GM04504 (cell line): Measurements from ENCODE around the gene PCBP3.
A peak's percentile ranks its signal among the peaks of the same experiment; 100 is the strongest.
"Not testable (repeated sequence)": the region's sequence is repeated elsewhere in the genome, so short reads cannot be mapped to it uniquely, and the experiment has no call there.

ENCODE experiments used
- DNase-seq: peaks from one replicate; pipeline ENCODE4 v3.0.0-alpha.2; 2012; ENCODE audit warnings: low read depth

The PCBP3 gene

DNA sequence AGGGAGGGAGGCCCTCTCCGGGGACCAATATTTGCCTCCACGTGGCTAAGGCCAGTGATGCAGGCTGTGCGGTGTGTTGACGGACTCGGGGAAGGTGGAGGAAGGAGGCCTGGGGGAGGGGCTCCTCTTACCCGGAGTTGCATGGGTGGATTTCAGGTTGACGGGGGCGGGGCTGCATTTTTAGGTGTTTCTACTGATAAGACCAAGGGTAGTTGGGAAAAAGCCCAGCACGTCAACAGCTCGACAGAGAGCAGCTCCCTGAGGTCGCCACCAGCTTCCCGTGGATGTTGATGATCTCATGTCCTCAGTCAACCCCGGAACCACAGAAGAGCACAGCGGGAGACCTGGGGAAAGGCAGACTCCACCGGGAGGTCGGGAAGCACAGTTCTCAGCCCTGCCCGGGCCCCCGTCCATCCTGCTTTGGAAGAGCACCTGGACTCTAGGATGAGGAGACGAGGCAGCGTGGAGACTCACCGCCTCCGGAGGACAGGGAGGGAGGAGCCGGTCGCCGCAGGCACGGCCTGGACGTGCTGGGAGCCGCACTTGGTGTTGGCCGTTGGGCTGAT is 305.1 kb downstream of the PCBP3 start:
- no peak for DNase-seq

GRCh38 chr21:45949928-45950739 is 306.6 kb downstream of the PCBP3 start:
- no peak for DNase-seq

GRCh38 chr21:45950740-45951515 is 307.4 kb downstream of the PCBP3 start:
- DNase-seq, result no peak

DNA sequence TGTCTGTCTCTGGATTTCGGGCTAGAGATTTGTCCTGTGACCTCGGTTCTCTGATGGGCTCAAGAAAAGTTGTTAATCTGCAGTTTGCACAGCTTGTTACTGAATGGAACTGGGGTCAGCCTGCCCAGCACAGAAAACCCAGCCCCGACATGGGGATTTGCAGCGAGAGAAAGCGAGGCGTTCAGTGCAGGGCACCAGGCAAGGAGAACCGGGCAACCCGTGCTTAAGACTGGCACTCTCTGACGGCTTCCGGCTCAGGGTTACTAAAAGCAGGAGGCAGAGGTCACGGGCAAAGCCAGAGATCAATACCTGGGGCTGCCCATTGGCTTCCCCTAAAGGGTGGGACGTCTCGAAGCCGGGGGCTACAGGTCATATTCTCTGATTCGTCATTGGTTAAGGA is 308.2 kb downstream of the PCBP3 start:
- DNase-seq, result no peak

DNA sequence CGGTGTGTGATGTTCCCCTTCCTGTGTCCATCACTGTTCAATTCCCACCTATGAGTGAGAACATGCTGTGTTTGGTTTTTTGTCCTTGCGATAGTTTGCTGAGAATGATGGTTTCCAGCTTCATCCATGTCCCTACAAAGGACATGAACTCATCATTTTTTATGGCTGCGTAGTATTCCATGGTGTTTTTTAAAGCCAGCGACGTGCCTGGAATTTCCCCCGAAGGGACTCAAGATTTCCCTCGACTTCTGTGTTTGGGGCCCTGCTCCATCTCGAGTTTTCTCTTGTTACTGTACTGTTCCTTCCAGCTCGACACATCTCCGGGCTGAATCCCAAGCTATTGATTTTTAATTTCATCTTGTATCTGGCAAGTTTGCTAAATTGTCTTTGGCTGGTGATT is 309.0 kb downstream of the PCBP3 start:
- not testable (repeated sequence) for DNase-seq

DNA sequence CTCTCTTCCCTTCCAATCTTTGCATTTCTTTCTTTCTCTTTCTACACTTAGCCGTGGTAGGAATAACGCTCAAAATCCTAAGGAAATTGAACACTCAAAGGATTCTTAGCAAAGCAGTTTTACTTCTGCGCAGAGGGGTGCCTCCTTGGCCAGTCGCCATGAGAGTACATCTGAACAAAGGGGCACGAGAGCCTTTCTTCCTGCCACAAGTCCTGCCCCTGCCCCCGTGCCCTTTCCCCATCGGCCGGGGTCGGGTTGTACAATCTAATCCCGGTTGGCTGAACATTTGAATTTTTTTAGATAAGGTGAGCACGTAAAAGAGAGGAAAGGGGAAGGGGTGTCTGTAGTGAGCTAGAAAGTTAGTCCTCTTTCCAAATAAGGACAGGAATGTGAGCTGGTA is 309.4 kb downstream of the PCBP3 start:
- no peak for DNase-seq

- peak; percentile 53 for DNase-seq
Observed at GRCh38 chr21:45954261-45954660, 310.7 kb downstream of the PCBP3 start.

GRCh38 chr21:45954921-45955320 is 311.4 kb downstream of the PCBP3 start:
- no peak for DNase-seq

DNA sequence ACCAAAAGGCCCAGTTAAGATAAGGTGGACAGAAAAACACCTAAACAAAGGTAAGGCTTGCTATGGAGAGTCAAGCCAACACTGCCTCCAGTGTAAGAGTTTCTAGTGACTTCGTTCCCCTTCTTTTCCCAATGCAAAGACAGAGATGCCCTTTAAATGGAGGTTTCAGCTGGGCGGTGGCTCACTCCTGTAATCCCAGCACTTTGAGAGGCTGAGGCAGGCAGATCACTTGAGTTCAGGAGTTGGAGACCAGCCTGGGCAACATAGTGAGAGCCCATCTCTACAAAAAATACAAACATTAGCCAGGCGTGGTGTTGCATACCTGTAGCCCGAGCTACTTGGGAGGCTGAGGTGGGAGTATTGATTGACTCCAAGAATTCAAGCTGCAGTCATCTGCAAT is 314.0 kb downstream of the PCBP3 start:
- DNase-seq, result no peak

GRCh38 chr21:45957981-45958600 is 314.6 kb downstream of the PCBP3 start:
- DNase-seq, result peak; percentile 67

GRCh38 chr21:45959182-45959581 is 315.7 kb downstream of the PCBP3 start:
- DNase-seq, result no peak

- no peak for DNase-seq
Observed at GRCh38 chr21:45959779-45960390, 316.4 kb downstream of the PCBP3 start.

DNA sequence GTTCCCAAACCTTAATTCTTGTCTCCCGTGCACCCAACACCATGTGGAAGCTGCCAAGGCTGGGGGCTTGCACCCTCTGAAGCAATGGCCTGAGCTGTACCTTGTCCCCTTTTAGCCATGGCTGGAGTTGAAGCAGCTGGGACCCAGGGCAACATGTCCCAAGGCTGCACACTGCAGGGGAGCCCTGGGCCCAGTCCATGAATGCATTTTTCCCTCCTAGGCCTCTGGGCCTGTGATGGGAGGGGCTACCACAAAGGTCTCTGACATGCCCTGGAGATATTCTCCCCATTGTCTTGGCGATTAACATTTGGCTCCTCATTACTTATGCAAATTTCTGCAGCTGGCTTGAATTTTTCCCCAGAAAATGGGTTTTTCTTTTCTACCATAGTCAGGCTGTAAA is 317.9 kb downstream of the PCBP3 start:
- DNase-seq, result not testable (repeated sequence)

- no peak for DNase-seq
Observed at GRCh38 chr21:45962531-45963231, 319.2 kb downstream of the PCBP3 start.

- no peak for DNase-seq
Observed at GRCh38 chr21:45963232-45963570, 319.7 kb downstream of the PCBP3 start.

DNA sequence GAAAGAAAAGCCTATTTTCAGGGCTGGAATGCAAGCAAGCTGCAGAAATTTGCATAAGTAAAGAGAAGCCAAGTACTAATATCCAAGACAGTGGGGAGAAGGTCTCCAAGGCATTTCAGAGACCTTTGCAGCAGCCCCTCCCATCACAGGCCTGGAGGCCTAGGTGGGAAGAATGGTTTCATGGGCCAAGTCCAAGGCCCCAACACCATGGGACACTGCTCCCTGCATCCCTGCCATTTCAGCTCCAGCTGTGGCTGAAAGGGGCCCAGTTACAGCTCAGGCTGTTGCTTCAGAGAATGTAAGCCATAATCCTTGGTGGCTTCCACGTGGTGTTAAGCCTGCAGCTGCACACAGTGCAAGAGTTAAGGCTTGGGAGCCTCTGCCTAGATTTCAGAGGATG is 321.1 kb downstream of the PCBP3 start:
- DNase-seq, result no peak

GRCh38 chr21:45965084-45965809 is 321.7 kb downstream of the PCBP3 start:
- no peak for DNase-seq

DNA sequence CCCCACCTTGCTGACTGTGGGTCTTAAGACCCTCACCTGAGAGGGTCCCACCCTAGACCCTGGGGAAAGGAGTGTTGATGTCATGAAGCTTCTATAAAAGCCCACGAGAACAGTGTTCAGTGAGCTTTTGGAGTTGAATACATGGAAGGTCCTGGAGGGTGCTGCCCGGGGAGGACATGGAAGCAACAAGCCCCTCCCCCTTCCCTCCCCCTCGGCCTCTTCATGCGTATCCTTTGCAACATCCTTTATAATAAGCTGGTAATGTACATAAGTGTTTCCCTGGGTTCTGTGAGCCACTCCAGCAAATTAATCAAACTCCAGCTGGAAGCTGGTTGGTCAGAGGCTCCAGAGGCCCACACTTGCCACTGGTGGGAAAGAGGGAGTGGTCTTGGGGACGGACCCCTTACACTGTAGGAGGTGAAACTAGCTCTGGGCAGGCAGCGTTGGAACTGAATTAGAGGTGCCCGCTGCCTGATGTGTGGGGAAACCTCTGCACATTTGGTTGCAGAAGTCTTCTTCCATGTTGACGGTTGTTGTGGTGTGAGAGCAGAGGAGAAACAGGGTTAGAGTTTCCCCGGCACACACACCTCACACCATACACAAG is 323.4 kb downstream of the PCBP3 start:
- DNase-seq, result no peak

DNA sequence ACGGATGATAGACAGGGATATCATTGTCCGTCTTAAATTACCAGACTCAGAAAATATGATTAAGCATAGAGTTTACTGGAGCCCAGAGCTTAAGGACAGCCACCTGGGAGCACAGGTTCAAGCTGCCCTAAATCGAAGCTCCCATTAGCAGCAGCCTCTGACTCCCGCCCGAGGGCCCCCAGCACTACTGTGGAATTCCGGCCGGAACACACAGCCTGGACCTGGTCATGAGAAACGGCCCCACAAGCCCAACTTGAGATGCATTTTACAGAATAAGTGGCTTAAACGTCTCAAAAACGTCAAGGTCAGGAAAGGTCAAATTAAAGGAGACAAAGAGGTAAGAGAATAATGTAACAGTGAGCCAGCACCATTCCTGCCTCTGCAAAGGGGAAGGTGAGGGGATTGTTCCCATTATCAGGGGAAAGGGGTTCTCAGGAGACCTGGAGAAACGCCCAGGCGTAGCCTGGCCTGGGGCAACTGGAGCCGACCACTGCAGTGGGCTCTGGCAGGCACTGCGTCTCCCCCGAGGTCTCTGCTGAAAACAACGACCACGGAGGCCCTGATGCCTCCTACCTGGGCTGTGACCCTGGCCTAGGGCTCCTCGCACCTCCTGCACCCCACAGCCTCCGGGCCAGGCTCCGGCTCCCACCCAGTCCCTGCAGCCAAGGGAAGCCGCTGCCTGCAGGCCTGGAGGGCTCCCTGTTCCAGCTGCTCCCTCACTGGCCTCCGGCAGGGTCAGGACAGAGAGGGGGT is 326.6 kb downstream of the PCBP3 start:
- no peak for DNase-seq
